LNCaP clone FGC (cell line): ENCODE measurements around the gene SIK3.

Experiments used
- DNase-seq: peaks from one replicate; pipeline ENCODE4 v3.0.0-alpha.2; 2011; ENCODE audit warnings: low read depth
- H3K4me3 ChIP-seq: 2 replicates; pipeline ENCODE4 v1.5.1; 2011; ENCODE audit warnings: mild to moderate bottlenecking, low read depth, low read length, control low read depth
- TF ChIP-seq, protein P1 (sequence below): IDR thresholded peaks from 2 replicates; pipeline ENCODE4 v1.5.1; 2012; ENCODE audit warnings: mild to moderate bottlenecking; ENCODE audit not compliant: control insufficient read depth, insufficient read depth; ENCODE audit errors: extremely low read depth

SIK3 gene

DNA sequence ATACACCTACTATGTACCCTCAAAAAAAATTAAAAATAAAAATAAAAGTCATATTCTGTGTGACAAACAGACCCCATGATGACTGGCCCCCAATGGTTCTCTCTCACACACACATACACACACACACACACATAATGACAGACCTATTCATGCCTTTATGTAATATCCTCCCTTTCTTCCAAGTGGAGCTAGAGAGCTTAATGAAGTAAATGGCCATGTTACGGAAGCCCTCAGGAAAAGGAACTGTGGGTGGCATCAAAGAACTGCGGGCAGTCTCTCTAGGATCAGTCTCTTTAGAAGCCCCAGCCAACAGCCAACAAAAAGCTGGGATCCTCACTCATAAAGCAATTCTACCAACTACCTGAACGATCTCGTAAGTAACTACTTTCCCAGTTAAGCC is 125.5 kb downstream of the SIK3 start:
- no peak overlapping the region for H3K4me3 ChIP-seq
- DNase-seq = no peak

DNA sequence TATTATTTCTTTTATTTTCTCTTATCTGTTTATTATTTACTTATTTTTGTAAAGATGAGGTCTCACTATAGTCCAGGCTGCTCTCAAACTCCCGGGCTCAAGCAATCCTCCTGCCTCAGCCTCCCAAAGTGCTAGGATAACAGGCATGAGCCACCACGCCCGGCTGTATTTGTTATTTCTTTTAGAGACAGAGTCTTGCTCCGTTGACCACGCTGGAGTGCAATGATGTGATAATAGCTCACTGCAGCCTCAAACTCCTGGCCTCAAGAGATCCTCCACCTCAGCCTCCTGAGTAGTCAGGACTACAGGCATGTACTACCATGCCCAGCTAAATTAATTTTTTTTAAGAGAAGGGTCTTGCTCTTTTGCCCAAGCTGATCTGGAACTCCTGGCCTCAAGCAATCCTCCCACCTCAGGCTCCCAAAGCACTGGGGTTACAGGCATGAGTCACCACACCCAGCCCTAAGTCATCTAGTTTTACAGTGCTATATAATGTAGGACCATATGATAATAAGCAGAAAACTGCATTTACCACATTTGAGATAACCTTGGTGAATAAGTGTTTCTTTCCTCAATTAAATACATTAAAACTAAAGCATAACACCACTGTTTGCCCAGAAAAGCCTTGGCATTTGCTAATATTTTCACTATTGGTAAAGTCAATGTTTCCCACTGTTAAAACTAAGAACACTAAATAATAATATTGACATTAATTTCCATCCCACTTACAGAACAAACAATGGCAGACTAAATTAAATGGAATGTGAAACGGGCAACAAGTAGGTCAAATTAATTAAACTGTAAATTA is 127.5 kb downstream of the SIK3 start:
- TF ChIP-seq, protein P1, sequence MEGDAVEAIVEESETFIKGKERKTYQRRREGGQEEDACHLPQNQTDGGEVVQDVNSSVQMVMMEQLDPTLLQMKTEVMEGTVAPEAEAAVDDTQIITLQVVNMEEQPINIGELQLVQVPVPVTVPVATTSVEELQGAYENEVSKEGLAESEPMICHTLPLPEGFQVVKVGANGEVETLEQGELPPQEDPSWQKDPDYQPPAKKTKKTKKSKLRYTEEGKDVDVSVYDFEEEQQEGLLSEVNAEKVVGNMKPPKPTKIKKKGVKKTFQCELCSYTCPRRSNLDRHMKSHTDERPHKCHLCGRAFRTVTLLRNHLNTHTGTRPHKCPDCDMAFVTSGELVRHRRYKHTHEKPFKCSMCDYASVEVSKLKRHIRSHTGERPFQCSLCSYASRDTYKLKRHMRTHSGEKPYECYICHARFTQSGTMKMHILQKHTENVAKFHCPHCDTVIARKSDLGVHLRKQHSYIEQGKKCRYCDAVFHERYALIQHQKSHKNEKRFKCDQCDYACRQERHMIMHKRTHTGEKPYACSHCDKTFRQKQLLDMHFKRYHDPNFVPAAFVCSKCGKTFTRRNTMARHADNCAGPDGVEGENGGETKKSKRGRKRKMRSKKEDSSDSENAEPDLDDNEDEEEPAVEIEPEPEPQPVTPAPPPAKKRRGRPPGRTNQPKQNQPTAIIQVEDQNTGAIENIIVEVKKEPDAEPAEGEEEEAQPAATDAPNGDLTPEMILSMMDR = no peak
- DNase-seq = no peak
- no peak overlapping the region for H3K4me3 ChIP-seq

More for the DNA sequence above, 125.5 kb downstream of the SIK3 start:
- TF ChIP-seq, protein P1 = no peak

DNA sequence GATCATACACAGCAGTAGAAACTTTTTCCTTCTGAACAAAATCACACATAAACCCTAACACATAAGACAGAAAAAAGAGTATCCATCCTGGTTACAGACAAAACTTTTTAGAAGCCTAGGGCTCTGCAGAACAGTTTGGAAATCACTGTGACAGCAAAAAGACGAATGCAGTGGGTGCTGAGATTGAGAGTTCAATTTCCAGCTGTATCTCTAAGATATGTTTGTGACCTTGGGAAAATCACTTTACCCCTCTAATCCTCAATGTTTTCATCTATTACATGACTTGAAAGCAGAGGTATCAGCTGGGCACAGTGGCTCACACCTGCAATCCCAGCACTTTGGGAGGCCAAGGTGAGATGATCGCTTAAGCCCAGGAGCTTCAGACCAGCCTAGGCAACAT is 128.5 kb downstream of the SIK3 start:
- no peak for DNase-seq
- TF ChIP-seq, protein P1 = no peak
- no peak overlapping the region for H3K4me3 ChIP-seq

DNA sequence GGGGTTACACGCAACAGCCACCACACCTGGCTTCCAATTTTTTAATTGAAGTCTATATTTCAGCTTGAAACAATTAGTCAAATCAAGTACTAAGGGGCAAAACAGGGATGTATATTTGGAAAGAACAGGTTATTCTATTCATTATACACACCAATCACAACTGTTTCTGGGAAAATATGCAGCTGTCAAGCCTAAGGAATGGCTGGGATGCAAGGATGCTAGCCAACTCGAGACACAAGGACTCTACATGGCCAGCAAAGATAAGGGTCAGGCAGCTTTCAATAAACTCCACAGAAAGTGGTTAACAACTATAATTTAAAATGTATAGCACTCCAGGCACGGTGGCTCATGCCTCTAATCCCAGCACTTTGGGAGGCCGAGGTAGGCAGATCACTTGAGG is 134.0 kb downstream of the SIK3 start:
- no peak for DNase-seq
- TF ChIP-seq, protein P1 = no peak
- no peak overlapping the region for H3K4me3 ChIP-seq

DNA sequence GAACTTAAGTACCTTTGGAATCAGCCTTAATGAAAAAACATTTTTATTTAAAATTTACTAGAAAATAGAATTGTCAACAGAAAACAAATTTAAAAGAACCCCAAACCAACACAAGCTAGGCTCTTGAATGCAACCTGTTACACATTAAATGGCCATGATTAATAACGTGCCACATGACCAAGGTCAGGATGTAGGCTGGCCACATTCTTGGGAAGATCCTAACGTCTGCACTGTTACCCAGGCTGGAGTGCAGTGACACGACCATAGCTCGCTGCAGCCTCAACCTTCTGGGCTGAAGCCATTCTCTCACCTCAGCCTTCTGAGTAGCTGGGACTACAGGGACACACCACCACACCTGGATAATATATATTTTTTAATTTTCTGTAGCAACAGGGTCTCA is 134.4 kb downstream of the SIK3 start:
- no peak for DNase-seq
- H3K4me3 ChIP-seq = no peak overlapping the region
- TF ChIP-seq, protein P1 = no peak

DNA sequence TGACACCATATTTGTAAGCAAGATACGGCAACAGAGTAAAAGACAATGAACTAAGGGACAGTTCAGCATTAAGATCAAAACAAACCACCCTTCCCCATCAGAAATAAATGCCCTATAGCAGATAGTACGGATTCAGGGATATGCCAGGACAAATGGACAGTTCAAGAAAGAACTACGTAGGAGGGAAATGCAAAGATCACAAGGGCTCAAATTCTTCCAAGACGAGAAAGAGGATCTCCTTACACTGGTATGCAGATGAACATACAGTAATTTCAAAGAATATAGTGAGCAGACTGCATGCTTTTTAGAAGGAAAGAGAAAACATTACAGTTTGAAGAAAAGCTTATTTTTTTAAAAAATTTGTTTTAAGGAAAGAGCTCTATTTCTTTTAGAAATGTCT is 136.1 kb downstream of the SIK3 start:
- H3K4me3 ChIP-seq = no peak overlapping the region
- DNase-seq = no peak
- TF ChIP-seq, protein P1 = no peak

DNA sequence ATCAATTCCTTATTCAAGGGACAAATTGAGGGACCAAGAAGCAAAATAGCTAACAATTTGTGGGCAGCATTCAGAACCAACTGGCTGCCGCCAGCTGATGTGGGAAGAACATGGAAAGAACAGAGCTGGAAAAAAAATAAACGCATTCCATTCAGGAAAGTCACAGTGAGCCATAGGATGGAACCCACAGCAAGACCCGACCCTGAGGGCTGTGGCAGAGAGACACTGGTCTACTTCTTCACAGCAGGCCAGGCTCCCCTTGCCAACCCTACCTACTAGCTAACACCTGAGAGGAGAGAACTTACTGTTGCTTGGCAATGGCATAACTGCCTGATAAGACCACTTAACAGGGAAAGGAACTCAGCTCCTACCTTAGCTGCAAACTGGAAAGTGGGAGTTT is 137.3 kb downstream of the SIK3 start:
- DNase-seq = no peak
- TF ChIP-seq, protein P1 = no peak
- H3K4me3 ChIP-seq = no peak overlapping the region
